Coronary artery (tissue), 2 donors: Measurements from ENCODE around the gene IGFBPL1.

ENCODE experiments used
- DNase-seq: peaks from one replicate; pipeline ENCODE4 v3.0.0-alpha.2; 2017; ENCODE audit warnings: low spot score
- H3K27ac ChIP-seq, 2 donors: fragments of 200-600 bp; sonication (generic); one replicate each; pipeline ENCODE4 v1.5.1; 2016 to 2019
- H3K4me3 ChIP-seq: fragments of 200-600 bp; sonication (generic); 2 replicates; pipeline ENCODE4 v1.5.1; 2016; ENCODE audit warnings: mild to moderate bottlenecking, moderate library complexity
- TF ChIP-seq, protein P1 (sequence below): fragments of 200-600 bp; sonication (generic); IDR thresholded peaks from one replicate; pipeline ENCODE4 v1.5.1; 2019; ENCODE audit warnings: antibody characterized with exemption

The IGFBPL1 gene

GRCh38 chr9:38421498-38422211, 2.6 kb downstream of the IGFBPL1 start:
- TF ChIP-seq, protein P1, sequence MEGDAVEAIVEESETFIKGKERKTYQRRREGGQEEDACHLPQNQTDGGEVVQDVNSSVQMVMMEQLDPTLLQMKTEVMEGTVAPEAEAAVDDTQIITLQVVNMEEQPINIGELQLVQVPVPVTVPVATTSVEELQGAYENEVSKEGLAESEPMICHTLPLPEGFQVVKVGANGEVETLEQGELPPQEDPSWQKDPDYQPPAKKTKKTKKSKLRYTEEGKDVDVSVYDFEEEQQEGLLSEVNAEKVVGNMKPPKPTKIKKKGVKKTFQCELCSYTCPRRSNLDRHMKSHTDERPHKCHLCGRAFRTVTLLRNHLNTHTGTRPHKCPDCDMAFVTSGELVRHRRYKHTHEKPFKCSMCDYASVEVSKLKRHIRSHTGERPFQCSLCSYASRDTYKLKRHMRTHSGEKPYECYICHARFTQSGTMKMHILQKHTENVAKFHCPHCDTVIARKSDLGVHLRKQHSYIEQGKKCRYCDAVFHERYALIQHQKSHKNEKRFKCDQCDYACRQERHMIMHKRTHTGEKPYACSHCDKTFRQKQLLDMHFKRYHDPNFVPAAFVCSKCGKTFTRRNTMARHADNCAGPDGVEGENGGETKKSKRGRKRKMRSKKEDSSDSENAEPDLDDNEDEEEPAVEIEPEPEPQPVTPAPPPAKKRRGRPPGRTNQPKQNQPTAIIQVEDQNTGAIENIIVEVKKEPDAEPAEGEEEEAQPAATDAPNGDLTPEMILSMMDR = no peak
- no peak for DNase-seq
- H3K27ac ChIP-seq = no peak overlapping the region
- H3K4me3 ChIP-seq = no peak overlapping the region

GRCh38 chr9:38419181-38419580, 5.1 kb downstream of the IGFBPL1 start:
- Histone ChIP-seq H3K4me3 (no peak overlapping the region), H3K27ac (no peak overlapping the region)
- TF ChIP-seq, protein P1 = no peak
- no peak for DNase-seq

GRCh38 chr9:38418366-38418765, 5.9 kb downstream of the IGFBPL1 start:
- TF ChIP-seq, protein P1 = no peak

DNA sequence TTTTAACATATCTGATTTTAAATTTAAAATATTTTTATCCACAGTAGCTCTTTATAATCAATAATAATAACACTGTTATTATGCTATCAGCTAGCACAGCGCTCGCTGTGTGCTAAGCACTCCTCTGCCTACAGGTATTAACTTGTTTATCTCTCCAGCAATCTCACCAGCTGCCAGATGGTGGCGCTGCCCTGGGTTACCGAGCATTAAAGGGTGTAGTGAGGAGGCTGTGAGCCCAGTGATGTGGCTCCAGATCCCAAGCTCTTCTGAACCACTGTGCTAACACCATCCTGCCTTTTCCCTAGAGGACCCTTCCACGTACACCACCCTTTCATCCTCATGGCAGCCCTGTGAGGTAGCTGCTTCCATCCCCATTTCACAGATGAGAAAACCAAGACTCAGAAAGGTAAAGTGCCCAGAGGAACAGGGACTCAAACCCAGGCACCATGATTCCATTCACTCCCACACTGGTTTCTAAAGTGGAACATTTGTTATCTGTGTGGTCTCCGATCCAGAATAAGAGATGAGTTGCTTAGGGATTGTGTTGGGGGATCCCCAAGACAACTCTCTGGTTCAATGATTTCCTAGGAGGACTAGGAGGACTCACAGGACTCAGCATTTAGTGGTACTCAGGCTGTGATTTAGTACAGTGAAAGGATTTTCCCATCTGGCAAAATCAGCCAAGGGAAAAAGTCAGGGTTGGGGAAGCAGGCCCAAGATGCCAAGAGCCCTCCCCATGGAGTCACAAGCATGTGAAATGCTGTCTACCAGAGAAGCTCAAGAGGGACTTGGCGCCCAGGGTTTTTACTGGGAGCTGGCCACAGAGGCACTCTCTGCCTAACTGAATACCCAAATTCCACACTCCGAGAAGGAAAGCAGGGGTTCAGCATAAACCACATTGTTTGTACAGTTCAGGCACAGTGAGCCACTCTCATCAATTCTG, 7.0 kb downstream of the IGFBPL1 start:
- Histone ChIP-seq H3K4me3 (no peak overlapping the region), H3K27ac (no peak overlapping the region)
- TF ChIP-seq, protein P1 = no peak
- DNase-seq = no peak

More at GRCh38 chr9:38418366-38418765, 5.9 kb downstream of the IGFBPL1 start:
- H3K27ac ChIP-seq = no peak overlapping the region
- DNase-seq = no peak
- H3K4me3 ChIP-seq = no peak overlapping the region

DNA sequence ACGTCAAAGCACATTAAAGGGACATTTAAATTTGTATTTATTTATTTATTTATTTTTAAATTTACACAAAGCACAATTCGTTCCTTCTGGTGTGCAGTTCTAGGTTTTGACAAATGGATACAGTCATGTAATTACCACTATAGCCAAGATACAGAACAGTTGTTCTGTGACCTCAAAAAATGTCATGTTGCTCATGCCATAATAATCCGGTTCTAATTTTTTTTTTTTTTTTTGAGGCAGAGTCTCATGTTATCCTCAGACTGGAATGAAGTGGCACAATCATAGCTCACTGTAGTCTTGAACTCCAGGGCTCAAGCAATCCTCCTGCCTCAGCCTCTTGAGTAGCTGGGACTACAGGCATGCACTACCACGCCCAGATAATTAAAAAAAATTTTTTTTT, 7.8 kb downstream of the IGFBPL1 start:
- no peak for DNase-seq
- TF ChIP-seq, protein P1 = no peak
- H3K27ac ChIP-seq = no peak overlapping the region
- H3K4me3 ChIP-seq = no peak overlapping the region

DNA sequence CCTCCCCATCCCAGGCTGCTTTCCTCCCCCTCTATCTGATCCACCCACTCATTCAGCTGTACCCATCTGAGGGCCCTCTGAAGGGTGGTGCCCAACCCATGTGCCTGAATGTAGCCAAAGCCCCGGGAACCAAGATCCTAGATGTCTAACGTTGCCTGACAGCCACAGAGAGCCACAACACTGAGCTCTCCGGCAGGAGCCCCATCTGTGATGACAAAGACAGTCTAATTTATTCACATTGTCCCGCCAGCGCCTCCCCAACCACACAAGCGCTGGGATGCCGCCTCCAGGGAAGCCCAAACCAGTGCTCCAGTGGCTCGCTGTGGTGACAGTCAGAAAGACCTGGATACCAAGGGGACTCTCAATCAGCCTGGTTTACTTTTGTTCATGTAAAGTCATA, 8.4 kb downstream of the IGFBPL1 start:
- no peak overlapping the region for H3K27ac ChIP-seq
- no peak for DNase-seq
- no peak overlapping the region for H3K4me3 ChIP-seq
- TF ChIP-seq, protein P1 = no peak
